Retinal pigment epithelial cell (primary cell): ENCODE data around the gene HSPA4.

Experiments
- DNase-seq: peaks from one replicate; pipeline ENCODE4 v3.0.0-alpha.2; 2010; ENCODE audit warnings: low read depth
- H3K4me3 ChIP-seq: 2 replicates; pipeline ENCODE4 v1.5.1; 2011; ENCODE audit warnings: mild to moderate bottlenecking, low read length, control low read depth, moderate library complexity
- TF ChIP-seq, protein P1 (sequence below): conservative IDR thresholded peaks from 2 replicates; pipeline ENCODE4 v1.5.1; 2011; ENCODE audit warnings: low read depth, low read length, control low read depth, inconsistent platforms

HSPA4 gene

DNA sequence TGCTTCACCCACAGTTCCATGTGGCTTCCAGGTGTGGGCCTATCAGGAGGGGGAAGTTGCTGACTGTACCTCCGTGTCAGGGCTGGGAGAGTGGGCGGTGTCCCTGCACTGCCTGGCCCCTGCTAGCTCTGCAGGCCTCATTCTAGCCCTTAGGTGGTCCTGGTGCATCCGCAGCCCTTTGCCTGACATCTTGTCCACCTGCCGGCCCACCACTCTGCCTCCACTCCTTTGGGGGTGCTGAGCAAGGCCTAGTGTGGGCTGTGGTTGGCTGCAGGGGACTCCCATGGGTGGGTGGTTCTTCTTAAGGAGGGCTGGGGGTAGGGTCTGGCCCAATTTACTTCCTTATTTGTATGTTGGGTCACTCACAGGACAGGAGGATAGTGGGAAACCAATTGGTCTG is 66.9 kb downstream of the HSPA4 start:
- TF ChIP-seq, protein P1, sequence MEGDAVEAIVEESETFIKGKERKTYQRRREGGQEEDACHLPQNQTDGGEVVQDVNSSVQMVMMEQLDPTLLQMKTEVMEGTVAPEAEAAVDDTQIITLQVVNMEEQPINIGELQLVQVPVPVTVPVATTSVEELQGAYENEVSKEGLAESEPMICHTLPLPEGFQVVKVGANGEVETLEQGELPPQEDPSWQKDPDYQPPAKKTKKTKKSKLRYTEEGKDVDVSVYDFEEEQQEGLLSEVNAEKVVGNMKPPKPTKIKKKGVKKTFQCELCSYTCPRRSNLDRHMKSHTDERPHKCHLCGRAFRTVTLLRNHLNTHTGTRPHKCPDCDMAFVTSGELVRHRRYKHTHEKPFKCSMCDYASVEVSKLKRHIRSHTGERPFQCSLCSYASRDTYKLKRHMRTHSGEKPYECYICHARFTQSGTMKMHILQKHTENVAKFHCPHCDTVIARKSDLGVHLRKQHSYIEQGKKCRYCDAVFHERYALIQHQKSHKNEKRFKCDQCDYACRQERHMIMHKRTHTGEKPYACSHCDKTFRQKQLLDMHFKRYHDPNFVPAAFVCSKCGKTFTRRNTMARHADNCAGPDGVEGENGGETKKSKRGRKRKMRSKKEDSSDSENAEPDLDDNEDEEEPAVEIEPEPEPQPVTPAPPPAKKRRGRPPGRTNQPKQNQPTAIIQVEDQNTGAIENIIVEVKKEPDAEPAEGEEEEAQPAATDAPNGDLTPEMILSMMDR, result no peak
- H3K4me3 ChIP-seq, result no peak overlapping the region
- DNase-seq, result no peak

DNA sequence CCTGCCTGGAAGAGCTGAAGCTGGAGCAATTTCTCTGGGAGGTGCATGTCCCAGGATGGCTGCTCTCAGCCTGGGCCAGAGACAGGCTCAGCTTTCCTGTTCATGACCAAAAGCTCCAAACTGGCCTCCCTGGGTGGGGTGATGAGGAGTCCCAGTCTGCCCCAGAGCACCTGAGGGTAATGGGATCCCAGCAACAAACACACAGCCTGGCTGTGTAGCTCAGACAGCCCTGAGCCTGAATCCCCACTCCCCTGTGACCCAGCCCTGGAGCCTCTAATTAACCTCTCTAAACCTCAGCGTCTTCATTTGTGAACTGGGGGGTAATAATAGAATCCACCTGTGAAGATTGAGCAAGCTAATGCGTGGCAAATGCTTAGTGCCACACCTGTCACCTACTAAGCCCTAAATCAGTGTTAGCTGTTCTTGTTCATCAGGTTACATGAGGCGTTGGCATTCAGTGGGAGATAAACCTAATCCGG is 67.5 kb downstream of the HSPA4 start:
- no peak overlapping the region for H3K4me3 ChIP-seq
- TF ChIP-seq, protein P1, result no peak
- DNase-seq, result no peak

DNA sequence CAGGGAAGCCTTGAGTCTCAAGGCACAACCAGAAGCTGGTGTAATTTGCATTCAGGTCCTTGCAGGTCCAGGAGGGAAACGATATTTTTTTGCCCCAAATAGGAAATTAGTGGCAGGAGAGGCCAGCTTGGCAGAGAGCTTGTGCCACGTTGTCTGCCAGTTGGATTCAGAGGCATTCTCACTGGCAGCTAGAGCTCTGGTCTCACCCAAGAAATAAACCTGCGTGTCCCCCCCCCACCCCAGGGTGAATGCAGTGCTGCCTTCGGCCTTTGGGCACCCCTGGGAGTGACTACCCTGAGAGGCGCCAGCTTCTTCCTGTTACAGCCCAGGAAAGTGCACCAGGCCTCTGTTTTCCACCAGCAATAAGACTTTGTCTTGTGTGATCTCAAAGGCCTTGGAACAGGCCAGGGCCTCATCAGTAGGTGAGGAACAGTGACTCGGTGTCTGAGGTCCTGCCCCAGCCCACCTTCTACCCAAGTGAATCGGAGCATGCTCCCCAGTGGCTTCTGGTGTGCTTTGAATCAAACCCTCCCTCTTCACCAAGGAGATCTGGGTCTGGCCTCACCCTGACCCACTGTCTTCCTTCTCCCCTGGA is 68.4 kb downstream of the HSPA4 start:
- DNase-seq, result no peak
- no peak overlapping the region for H3K4me3 ChIP-seq
- TF ChIP-seq, protein P1, result no peak

DNA sequence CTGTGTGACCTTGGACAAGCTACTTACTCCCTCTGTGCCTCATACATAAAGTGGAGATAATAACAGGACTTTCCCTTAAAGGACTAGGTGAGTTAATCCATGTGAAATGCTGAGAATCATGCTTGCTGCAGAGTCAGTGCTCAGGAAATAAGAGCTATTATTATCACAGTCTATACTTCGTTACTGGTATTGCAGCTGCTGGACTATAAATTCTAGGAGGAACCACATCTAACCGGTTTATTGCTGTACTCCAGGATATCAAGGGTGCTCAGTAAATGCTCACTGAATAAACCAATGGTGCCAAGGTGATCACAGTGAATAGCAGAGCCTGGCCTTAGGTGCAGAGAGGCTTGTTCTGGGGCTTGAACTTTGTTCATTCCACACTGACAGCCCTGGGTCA is 69.3 kb downstream of the HSPA4 start:
- DNase-seq, result no peak
- TF ChIP-seq, protein P1, result no peak
- H3K4me3 ChIP-seq, result no peak overlapping the region

DNA sequence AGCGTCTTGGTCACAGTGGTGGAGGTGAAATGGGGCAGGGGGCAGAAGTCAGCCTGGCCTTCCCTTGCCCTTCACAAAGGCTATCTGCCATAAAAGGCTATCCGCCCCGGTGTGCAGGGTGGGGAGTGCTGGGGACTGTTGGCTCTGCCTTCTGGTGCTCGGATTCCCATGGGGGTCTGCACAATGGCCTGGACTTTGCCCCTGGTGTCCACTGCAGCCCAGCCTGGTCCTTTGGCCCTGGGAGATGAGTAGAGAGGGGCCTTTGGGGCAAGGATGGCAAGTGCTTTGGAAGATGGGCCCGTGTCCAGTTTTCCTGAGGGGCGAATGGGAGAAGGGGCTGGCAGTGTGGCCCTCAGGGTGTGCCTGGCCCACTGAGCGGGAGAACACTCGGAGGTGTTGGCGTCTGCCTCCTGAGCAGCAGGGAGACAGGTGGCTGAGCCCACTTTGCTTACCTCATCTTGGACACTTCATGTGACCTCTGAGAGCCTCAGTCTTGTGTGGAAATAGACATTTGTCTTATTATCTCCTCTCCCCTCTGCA is 69.9 kb downstream of the HSPA4 start:
- TF ChIP-seq, protein P1, result no peak
- no peak overlapping the region for H3K4me3 ChIP-seq
- no peak for DNase-seq

DNA sequence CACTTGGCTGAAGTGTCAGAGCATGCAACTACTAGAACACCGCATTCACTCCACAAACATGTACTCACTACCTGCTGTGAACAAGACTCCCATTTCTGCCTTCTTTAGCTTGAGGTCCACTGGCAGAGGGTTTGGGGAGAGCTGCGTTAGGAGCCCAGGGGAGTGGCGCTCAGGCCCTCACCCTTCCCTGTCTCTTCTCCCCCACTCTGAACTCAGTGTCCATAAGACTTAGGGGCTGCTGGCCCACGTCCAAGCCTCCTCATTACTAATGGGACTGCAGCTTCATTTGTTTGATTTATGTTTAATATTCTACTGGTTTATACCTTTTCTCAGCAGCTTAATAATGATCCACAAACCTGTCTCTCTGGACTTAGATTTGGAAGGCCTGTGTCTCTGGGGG is 70.9 kb downstream of the HSPA4 start:
- no peak overlapping the region for H3K4me3 ChIP-seq
- no peak for DNase-seq
- TF ChIP-seq, protein P1, result no peak

DNA sequence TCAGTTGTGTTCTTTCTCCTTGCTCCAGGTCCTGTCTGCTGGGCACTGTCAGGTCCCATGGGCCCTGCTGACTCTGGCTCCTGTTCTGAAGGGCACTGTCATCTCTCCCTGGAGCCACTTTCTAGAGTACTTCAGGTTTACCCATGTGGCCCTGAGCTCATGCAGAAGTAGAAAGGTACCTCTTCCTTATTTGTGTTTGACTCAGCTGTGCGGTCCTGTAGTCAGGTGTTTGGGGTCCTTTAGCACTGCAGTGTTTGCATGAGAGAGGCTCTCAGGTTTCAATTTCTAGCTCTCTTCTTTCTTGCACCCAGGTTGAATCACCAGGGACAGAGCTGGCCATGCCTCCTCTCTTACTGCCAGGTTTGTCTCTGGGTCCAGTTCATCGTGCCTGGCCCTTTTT is 71.5 kb downstream of the HSPA4 start:
- no peak overlapping the region for H3K4me3 ChIP-seq
- DNase-seq, result no peak
- TF ChIP-seq, protein P1, result no peak
